ENCODE results near the gene NSD1.
"Not testable (repeated sequence)": the region's sequence is repeated elsewhere in the genome, so short reads cannot be mapped to it uniquely, and the experiment has no call there.

NSD1 gene

DNA sequence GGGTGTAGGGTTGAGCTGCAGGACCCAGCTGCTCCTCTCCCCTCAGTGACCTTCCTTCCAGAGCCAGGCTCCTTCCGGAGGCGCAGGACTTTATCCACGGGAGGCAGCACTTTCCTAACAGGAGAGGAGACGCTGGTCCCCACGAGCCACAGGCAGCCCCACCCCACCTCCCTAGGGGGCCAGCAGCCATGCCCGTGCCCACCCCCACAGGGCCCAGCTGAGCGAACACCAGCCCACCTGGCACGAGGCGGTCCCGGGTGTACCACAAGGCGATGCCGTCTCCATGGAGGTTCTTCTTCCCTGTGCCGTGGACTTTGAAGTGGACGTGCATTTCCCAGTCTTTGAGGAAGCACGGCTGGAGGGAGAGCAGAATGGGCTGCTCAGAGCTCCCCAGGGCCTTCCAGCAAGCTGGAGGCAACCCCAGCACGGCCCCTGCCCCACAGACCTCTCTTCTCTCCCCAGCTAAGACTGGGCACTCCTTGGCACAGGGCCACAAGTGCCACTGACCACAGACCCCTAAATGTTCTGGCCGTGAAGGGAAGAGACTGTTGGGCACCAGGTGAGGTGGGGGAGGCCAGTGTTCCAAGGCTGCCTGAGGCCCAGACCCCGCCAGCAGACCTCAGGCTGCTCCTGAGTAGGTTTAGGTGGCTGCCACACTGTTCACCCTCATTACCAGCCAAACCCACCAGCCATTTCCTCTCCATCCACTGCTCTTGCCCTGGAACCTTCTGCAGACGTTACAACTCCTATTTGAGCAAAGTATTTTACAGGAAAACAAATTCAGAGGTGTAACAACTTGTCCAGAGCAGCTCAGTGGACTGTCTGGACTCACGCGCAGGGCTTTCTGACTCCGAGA, 204.9 kb downstream of the NSD1 start:
- in situ Hi-C loops (cut with HindIII; ENCODE audit: low sequenced_read_pairs): no loop called here

DNA sequence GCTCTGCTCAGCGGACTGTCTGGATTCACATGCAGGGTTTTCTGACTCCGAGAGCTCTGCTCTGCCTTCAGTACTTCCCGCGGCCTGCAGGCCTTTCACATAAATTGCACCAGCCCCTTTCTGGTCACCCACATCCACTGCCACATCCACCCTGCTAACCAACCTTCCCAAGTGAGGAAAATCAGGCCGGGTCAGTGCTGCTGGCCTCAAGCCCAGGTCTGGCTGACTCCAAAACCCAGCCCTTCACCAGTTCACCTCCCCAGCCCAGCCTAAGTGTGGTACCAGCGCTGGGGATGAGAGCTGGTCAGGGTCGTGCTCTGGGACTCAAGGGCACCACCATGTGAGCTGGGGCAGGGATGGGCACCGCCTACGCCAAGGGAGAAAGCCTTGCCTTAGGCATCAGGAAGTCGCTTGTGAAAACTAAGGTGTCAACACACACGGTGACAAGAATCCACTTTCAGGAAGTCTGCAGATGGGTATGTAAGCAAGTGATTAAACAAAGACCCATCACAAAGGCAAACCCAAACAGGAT, 205.6 kb downstream of the NSD1 start:
- in situ Hi-C loops (cut with HindIII; ENCODE audit: low sequenced_read_pairs): no loop called here

DNA sequence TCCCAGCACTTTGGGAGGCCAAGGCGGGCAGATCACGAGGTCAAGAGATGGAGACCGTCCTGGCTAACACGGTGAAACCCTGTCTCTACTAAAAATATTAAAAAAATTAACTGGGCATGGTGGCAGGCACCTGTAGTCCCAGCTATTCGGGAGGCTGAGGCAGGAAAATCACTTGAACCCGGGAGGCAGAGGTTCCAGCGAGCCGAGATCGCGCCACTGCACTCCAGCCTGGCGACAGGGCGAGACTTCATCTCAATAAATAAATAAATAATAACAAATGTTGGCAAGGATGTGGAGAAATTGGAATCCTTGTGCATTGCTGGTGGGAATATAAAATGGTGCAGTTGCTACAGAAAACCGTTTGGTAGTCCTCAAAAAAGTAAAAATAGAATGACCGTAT, 209.4 kb downstream of the NSD1 start:
- in situ Hi-C loops (cut with HindIII; ENCODE audit: low sequenced_read_pairs): not testable (repeated sequence)

DNA sequence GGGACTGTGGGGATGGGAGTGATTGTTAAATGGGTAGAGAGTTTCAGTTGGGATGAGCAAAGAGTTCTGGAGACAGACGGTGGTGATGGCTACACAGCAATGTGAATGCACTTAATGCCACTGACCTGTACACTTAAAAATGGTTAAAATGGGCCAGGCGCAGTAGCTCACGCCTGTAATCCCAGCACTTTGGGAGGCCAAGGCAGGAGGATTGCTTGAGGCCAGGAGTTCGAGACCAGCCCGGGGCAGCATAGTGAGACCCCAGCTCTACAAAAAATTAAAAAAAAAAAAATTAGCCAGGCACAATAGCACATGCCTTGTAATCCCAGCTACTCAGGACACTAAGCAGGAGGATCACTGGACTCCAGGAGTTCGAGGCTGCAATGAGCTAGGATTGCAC, 210.2 kb downstream of the NSD1 start:
- in situ Hi-C loops (cut with HindIII; ENCODE audit: low sequenced_read_pairs): no loop called here

DNA sequence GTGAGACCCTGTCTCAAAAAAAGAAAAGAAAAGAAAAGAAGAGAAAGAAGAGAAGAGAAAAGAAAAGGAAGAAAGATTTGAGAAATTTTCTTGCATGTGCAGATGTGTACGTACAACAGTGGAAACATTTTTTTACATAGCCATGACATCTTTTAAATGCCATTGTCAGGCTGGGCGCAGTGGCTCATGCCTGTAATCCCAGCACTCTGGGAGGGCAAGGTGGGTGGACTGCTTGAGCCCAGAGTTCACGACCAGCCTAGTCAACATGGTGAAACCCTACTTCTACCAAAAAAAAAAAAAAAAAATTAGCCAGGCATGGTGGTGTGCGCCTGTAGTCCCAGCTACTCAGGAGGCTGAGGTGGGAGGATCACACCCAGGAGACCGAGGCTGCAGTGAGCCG, 211.3 kb downstream of the NSD1 start:
- in situ Hi-C loops (cut with HindIII; ENCODE audit: low sequenced_read_pairs): no loop called here

DNA sequence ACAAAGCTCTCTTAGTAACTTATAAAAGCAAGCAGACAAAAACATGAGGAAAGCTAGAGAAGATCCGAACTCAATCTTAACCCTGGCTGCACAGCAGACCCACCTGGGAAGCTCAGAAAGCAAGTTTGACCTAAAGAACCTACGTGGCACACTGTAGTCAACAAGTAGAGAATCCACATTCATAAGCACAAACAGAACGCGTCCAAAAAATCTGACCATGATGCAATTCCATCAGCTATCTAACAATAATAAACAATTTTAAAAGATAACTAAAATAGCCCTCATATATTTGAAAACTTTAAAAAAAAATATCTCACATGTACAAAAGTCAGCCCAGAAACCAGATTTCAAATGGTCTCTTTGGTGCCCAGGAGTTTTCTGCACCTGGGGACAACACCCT, 213.2 kb downstream of the NSD1 start:
- in situ Hi-C loops (cut with HindIII; ENCODE audit: low sequenced_read_pairs): no loop called here

DNA sequence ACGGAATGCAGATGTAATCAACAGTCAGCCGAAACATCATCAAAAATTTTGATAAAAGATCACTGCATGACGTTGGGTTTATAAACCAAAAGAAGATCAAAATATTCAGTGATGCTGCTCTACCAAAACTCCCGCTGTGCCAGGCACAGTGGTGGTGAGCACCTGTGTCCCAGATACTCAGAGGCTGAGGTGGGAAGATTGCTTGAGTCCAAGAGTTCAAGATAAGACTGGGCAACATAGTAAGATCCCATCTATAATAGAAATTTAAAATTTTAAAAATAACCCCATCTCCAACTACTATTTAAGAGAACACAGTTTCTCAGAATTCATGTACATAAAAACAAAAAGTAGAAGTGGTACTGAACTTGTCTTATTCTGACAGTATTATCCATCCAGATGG, 214.1 kb downstream of the NSD1 start:
- in situ Hi-C loops (cut with HindIII; ENCODE audit: low sequenced_read_pairs): no loop called here

DNA sequence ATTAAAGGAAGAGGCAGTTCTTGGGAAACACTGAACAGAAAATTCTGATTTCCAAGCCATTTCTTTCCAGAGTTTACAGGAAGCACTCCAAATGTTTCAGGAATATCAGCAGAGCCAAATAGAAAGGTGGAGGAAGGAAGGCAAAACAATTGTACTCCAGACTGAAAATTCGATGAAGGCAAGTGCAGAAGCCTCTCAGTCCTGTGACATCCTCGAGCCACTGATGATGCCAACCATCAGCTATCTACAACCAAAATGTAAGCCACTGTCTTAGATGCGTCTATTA, 215.7 kb downstream of the NSD1 start:
- in situ Hi-C loops (cut with HindIII; ENCODE audit: low sequenced_read_pairs): no loop called here

DNA sequence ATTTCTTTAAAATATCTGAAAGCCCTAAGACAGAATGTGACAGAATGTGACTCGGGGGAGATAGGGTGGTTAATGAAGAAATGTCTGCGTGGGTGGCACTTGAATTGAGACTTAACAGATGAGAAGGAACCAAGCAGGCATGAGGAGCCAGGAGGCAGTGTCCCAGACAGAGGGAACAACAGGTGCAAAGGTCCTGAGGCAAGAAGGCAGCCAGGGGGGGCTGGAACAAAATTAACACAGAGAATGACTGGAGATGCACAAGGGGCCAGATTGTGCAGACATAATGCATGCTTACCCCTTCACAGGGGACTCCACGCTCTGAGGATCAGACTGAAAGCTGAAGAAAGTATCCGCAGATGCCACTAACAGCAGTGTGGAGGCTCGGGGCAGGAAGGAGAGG, 216.2 kb downstream of the NSD1 start:
- in situ Hi-C loops (cut with HindIII; ENCODE audit: low sequenced_read_pairs): no loop called here
